Erythroblast (primary cell): ENCODE data around the gene CADPS2.

Experiments used
- DNase-seq, 2 experiments: peaks; one replicate each; lab custom pipeline; 2025; lab: John Stamatoyannopoulos, UW
- GATA1 ChIP-seq: IDR thresholded peaks from 2 replicates; pipeline ENCODE4 v1.6.1; 2011; ENCODE audit warnings: low read depth, mild to moderate bottlenecking, control low read depth, low read length, moderate library complexity
- POLR2A ChIP-seq: IDR thresholded peaks from 2 replicates; pipeline ENCODE4 v1.6.1; 2011; ENCODE audit warnings: mild to moderate bottlenecking, low read length

CADPS2 gene

GRCh38 chr7:122316467-122317388 lies 569.5 kb downstream of the CADPS2 start:
- TF ChIP-seq POLR2A, result no peak
- no peak for DNase-seq

GRCh38 chr7:122315507-122316466 lies 570.5 kb downstream of the CADPS2 start:
- TF ChIP-seq GATA1 (no peak), POLR2A (no peak)
- no peak for DNase-seq

GRCh38 chr7:122314284-122314683 lies 572.0 kb downstream of the CADPS2 start:
- no peak for DNase-seq
- TF ChIP-seq GATA1 (no peak), POLR2A (no peak)

- no peak for DNase-seq
- TF ChIP-seq POLR2A (no peak), GATA1 (no peak)
Observed at GRCh38 chr7:122312789-122313188, 573.5 kb downstream of the CADPS2 start.

- TF ChIP-seq POLR2A, result no peak
- no peak for TF ChIP-seq GATA1
- no peak for DNase-seq
Observed at GRCh38 chr7:122311734-122312450, 574.4 kb downstream of the CADPS2 start.

DNA sequence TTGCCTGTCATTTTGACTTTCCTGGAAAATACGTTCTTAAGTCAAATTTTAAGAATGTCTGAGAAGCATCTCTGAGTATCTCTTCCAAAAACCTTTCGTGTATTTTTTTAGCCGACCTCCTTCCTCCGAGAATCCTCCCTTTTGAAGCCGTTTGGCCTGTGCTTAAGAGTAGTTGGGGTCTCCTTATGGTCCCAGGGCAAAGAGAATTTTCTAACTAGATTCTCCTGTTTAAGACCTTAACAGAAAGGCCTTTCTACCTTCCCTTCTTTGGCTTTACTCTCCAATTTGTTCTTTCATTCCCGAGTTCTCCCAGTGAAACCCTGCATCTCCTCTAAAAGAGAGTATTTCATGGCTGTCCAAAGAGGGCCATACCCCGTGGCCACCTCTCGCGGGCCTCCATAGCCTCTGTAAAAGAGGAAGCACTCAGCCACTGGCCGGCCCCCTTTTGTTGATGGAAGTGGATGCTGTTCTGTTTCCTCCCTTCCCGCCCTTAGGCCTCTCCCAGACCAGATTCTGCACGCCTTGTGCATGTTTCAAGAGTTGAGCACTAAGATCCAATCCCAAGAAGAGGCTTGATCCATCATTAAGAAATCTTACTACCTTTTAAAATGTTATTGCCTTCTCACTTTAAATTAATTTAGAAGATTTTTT lies 575.1 kb downstream of the CADPS2 start:
- TF ChIP-seq GATA1, result no peak
- TF ChIP-seq POLR2A, result no peak
- no peak for DNase-seq

GRCh38 chr7:122310119-122311021 lies 575.9 kb downstream of the CADPS2 start:
- no peak for DNase-seq

DNA sequence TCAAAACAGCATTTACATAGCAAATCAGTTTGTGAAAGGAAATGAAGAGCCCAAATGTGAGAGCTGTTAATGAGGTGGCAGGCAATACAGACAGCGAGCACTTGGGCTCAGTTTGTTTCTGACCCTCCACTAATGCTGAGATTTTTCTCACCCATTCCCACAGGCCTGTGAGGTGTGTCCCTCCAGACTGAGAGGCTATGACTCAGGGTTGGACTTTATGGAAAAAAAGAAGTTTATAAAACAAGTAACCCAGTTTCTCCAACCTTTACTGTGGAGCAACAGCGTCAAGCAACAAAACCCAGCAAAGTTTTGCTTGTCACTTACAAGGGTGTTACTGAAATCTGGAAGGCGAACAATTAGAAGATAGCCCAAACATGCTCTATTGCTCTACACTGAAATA lies 576.8 kb downstream of the CADPS2 start:
- no peak for DNase-seq
- TF ChIP-seq POLR2A, result no peak
- no peak for TF ChIP-seq GATA1

More at GRCh38 chr7:122310119-122311021, 575.9 kb downstream of the CADPS2 start:
- TF ChIP-seq GATA1, result no peak
- TF ChIP-seq POLR2A, result no peak

- TF ChIP-seq POLR2A (no peak), GATA1 (no peak)
- no peak for DNase-seq
Observed at GRCh38 chr7:122307228-122307621, 579.0 kb downstream of the CADPS2 start.

- no peak for DNase-seq
- TF ChIP-seq GATA1 (no peak), POLR2A (no peak)
Observed at GRCh38 chr7:122306320-122307227, 579.7 kb downstream of the CADPS2 start.

DNA sequence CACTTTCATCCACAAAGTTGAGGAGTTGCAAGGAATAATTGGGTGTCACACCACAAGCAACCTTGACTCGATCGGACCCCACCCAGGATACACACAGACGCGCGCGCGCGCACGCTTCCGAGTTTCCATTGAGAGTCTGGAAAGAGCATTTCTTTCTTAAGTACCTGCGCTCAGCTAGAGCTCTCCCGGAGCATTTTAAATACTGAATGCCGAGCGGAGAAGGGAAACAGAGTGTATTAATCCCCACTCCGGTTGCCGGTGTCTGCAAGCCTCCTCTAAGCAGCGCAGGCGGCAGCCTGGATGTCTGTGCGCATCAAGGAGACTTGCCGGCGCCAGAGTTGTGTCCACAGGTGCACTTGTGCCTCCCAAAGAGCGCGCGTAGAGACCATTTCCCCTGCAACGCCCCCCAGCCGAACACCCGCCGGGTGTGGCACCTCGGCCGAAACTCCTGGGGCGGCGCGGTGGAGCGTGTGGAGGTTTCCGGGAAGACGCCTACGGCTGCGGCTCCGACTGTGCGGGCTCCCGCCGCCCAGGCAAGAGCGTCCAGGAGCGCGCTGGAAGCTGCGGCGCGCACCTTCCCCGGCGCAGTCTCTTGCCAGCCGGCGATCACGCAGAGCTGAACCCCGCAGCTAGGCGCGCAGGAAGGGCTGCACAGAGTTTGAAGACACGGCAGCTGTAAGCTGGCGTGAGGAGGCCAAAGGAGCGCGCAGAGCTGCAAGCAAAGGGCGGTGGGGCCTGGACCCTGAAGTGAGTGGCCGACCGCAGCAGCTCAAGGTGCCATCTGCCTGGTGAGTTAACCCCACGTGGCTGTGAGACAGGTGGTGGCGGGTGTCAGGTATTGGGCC lies 580.6 kb downstream of the CADPS2 start:
- TF ChIP-seq POLR2A (no peak), GATA1 (no peak)
- DNase-seq, result no peak
